ENCODE results near the gene EYA2.

DNA sequence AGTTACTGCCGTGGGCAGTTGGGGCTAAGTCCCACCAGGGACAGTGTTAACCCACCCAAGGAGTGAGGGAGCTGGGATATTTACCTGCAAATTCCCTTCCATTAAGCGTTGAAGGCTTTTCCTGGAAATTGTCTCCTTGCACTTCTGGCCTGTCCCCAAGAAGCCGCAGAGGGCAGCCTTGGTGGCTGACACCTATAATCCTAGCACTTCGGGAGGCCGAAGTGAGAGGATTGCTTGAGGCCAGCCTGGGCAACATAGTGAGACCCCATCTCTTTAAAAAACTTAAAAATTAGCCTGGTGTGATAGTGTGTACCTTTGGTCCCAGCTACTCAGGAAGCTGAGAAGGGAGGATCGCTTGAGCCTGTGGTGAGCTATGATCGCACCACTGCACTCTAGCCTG is 204.4 kb downstream of the EYA2 start:
- TF ChIP-seq GABPA (IDR thresholded peaks at IDR 0.05 in 1 of 2, conservative IDR thresholded peaks at IDR 0.05 in 1 of 2) (no peak), YY1 (IDR thresholded peaks at IDR 0.05) (no peak), SP1 (IDR thresholded peaks at IDR 0.05) (no peak), JUND (IDR thresholded peaks at IDR 0.05) (no peak), TAF1 (conservative IDR thresholded peaks at IDR 0.05) (no peak), HNF4A (conservative IDR thresholded peaks at IDR 0.05) (no peak), RAD21 (IDR thresholded peaks at IDR 0.05) (no peak), EGR1 (IDR thresholded peaks at IDR 0.05; ENCODE audit: low read depth in 2 of 2) (no peak), FOXA1 (IDR thresholded peaks at IDR 0.05) (no peak), FOXA2 (IDR thresholded peaks at IDR 0.05) (no peak)
- TF ChIP-seq, protein P1, sequence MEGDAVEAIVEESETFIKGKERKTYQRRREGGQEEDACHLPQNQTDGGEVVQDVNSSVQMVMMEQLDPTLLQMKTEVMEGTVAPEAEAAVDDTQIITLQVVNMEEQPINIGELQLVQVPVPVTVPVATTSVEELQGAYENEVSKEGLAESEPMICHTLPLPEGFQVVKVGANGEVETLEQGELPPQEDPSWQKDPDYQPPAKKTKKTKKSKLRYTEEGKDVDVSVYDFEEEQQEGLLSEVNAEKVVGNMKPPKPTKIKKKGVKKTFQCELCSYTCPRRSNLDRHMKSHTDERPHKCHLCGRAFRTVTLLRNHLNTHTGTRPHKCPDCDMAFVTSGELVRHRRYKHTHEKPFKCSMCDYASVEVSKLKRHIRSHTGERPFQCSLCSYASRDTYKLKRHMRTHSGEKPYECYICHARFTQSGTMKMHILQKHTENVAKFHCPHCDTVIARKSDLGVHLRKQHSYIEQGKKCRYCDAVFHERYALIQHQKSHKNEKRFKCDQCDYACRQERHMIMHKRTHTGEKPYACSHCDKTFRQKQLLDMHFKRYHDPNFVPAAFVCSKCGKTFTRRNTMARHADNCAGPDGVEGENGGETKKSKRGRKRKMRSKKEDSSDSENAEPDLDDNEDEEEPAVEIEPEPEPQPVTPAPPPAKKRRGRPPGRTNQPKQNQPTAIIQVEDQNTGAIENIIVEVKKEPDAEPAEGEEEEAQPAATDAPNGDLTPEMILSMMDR (IDR thresholded peaks at IDR 0.05; ENCODE audit: low read depth, low read length, missing input control), result no peak
- TF ChIP-seq, protein P2, sequence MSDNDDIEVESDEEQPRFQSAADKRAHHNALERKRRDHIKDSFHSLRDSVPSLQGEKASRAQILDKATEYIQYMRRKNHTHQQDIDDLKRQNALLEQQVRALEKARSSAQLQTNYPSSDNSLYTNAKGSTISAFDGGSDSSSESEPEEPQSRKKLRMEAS (IDR thresholded peaks at IDR 0.05), result no peak
- TF ChIP-seq, protein P3, sequence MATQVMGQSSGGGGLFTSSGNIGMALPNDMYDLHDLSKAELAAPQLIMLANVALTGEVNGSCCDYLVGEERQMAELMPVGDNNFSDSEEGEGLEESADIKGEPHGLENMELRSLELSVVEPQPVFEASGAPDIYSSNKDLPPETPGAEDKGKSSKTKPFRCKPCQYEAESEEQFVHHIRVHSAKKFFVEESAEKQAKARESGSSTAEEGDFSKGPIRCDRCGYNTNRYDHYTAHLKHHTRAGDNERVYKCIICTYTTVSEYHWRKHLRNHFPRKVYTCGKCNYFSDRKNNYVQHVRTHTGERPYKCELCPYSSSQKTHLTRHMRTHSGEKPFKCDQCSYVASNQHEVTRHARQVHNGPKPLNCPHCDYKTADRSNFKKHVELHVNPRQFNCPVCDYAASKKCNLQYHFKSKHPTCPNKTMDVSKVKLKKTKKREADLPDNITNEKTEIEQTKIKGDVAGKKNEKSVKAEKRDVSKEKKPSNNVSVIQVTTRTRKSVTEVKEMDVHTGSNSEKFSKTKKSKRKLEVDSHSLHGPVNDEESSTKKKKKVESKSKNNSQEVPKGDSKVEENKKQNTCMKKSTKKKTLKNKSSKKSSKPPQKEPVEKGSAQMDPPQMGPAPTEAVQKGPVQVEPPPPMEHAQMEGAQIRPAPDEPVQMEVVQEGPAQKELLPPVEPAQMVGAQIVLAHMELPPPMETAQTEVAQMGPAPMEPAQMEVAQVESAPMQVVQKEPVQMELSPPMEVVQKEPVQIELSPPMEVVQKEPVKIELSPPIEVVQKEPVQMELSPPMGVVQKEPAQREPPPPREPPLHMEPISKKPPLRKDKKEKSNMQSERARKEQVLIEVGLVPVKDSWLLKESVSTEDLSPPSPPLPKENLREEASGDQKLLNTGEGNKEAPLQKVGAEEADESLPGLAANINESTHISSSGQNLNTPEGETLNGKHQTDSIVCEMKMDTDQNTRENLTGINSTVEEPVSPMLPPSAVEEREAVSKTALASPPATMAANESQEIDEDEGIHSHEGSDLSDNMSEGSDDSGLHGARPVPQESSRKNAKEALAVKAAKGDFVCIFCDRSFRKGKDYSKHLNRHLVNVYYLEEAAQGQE (IDR thresholded peaks at IDR 0.05), result no peak
- TF ChIP-seq, protein P4, sequence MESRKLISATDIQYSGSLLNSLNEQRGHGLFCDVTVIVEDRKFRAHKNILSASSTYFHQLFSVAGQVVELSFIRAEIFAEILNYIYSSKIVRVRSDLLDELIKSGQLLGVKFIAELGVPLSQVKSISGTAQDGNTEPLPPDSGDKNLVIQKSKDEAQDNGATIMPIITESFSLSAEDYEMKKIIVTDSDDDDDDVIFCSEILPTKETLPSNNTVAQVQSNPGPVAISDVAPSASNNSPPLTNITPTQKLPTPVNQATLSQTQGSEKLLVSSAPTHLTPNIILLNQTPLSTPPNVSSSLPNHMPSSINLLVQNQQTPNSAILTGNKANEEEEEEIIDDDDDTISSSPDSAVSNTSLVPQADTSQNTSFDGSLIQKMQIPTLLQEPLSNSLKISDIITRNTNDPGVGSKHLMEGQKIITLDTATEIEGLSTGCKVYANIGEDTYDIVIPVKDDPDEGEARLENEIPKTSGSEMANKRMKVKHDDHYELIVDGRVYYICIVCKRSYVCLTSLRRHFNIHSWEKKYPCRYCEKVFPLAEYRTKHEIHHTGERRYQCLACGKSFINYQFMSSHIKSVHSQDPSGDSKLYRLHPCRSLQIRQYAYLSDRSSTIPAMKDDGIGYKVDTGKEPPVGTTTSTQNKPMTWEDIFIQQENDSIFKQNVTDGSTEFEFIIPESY (IDR thresholded peaks at IDR 0.05), result no peak
